Activated T-helper 17 cell treated with anti-CD3 and anti-CD28 coated beads, Interleukin-2, amount 50 U/mL, for 72 hours (primary cell): ENCODE results near the gene UBR2. TPM values are rescaled to one million over a fixed set of nuclear protein-coding genes. Genes with fewer than 3 reads are reported as not detected.

Source experiments
- ATAC-seq: fragments of 150-1000 bp; cut with Tn5 transposase; replicated peaks from 2 replicates; pipeline ENCODE4 v1.10.0; 2021; ENCODE audit warnings: mild to moderate bottlenecking, moderate library complexity
- H3K27ac Mint-ChIP-seq: one replicate; pipeline ENCODE4 v1.8.0; 2022; ENCODE audit warnings: mixed read lengths
- H3K27me3 Mint-ChIP-seq: one replicate; pipeline ENCODE4 v1.8.0; 2022; ENCODE audit warnings: mixed read lengths
- H3K36me3 Mint-ChIP-seq: one replicate; pipeline ENCODE4 v1.8.0; 2022; ENCODE audit warnings: low read depth, mild to moderate bottlenecking, mixed read lengths
- H3K4me1 Mint-ChIP-seq: one replicate; pipeline ENCODE4 v1.8.0; 2022; ENCODE audit warnings: mixed read lengths
- H3K4me3 Mint-ChIP-seq: one replicate; pipeline ENCODE4 v1.8.0; 2022; ENCODE audit warnings: mild to moderate bottlenecking, mixed read lengths
- H3K9me3 Mint-ChIP-seq: one replicate; pipeline ENCODE4 v1.8.0; 2022; ENCODE audit warnings: mixed read lengths
- total RNA-seq, 2 donors: library from RNA; stranded (reverse); gene quantifications; one replicate each; pipeline ENCODE4 v1.2.3, GENCODE V29; 2022

Gene UBR2
- 10 to 100 TPM; 30.0 to 36.6 TPM for total RNA-seq

DNA sequence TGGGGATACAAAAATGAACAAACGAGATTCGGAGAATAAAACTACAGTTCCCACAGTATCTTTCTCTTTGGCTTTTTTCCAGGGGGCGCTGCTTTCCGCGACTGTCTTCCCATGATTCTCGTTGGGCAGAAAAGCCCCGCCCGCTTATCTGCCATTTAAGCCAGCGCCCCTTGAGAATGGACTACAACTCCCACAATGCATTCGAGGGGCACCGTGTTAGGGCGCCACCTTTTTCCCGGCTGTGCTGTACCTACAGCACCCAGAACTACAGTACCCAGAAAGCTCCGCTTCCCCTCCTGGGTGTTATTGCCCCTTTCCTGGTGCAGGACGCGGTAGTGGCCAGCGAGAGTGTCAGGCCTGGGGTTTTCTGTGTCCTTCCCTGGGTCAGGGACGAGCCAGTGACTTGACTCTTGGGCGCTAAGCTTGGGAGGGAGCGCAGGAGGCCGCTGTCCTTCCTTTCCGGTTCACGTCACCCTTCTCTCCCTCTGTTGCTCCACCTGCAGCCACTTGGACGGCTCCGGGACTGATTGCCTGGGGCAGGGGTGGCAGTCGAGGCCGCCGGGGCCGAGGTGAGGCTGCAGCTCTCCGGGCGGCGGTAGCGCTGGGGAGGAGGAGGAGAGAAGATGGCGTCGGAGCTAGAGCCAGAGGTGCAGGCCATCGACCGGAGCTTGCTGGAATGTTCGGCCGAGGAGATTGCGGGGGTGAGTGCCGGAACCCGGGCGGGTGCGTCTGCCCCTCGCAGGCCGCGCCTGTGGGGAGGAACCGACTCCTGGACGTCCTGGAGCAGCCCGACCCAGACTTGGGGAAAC lies at the start of gene UBR2:
Gene UBR2, plus strand, starts transcription at position 333 of the 809 bp plus-strand sequence. Its CDS starts 291 bp downstream, at position 624.
- peak within 1 kb of the TSS; percentile 89 for H3K4me3 Mint-ChIP-seq
- peaks cover 38% of the 10 kb centered on the region for H3K36me3 Mint-ChIP-seq
- H3K4me1 Mint-ChIP-seq: peaks cover 8% of the 10 kb centered on the region
- no peaks in the 10 kb centered on the region for H3K27me3 Mint-ChIP-seq
- peak; percentile 97 for ATAC-seq
- no peaks in the 10 kb centered on the region for H3K9me3 Mint-ChIP-seq
- peak within 1 kb of the TSS; percentile 94 for H3K27ac Mint-ChIP-seq

DNA sequence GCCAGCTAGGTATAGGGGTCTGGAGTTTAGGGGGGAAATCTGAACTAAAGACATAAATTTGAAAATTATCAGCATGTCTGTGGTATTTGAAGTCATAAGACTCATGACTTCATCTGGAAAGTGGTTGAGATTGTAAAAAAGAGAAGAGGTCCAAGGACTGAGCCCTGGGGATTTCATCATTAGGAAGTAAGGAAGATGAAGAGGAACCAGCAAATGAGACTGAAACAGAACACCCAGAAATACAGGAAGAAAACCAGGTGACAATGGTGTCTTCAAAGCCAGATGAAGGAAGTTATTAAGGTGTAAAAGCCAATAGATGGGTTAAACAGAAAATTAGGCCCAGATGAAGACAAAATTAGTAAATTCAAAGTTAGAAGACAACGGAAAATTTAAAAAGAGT lies 49.1 kb upstream of the UBR2 start:
- H3K4me3 Mint-ChIP-seq: no peak overlapping the region
- no peaks in the 10 kb centered on the region for H3K4me1 Mint-ChIP-seq
- no peaks in the 10 kb centered on the region for H3K9me3 Mint-ChIP-seq
- H3K27me3 Mint-ChIP-seq: no peaks in the 10 kb centered on the region
- H3K36me3 Mint-ChIP-seq: no peaks in the 10 kb centered on the region
- H3K27ac Mint-ChIP-seq: no peak overlapping the region
- no peak for ATAC-seq

GRCh38 chr6:42519779-42520178 lies 44.0 kb upstream of the UBR2 start:
- Mint-ChIP-seq H3K4me3 (no peak overlapping the region), H3K9me3 (no peaks in the 10 kb centered on the region), H3K4me1 (peaks cover 5% of the 10 kb centered on the region), H3K36me3 (no peaks in the 10 kb centered on the region), H3K27me3 (no peaks in the 10 kb centered on the region), H3K27ac (no peak overlapping the region)
- no peak for ATAC-seq

DNA sequence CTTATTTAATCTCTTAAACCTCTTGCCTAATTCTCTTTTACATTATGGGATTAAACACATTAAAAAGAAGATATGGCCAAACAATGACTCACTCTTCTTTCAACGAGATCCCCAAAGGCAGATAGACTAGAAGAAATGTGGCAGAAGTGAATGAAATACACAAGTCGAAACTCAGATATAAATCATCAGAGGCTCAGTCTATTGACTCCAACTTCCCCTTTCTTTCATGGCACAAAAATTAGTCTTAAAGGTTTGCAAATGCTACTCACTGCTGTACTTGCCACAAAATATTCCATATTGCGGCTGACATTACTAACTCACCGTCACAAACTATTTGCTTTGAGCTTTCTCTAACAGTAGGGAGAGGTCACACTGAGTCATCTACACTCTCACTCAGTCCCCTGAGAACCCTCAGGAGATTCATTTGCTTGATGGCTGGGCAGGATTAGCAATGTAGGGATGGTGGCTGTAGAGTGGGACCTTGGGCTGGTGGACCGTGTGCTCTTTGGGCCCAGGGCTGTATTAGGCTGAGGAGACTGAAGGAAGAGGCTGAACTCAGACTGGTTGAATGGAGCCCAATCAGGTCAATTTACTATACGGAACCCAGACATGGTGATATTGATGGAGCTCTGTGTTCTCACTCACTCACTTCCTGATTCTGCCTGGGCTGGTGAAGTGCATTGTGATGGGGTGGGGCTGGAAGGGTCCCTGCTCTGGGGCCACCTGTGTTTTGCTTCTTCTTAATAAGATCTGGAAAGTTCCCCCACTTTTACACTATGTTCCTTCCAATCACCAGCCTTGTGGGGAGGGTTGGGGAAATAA lies 42.8 kb upstream of the UBR2 start:
- no peaks in the 10 kb centered on the region for H3K9me3 Mint-ChIP-seq
- peaks cover 5% of the 10 kb centered on the region for H3K4me1 Mint-ChIP-seq
- peak overlapping the region; percentile 28 for H3K4me3 Mint-ChIP-seq
- no peaks in the 10 kb centered on the region for H3K36me3 Mint-ChIP-seq
- peak; percentile 97 for ATAC-seq
- H3K27me3 Mint-ChIP-seq: no peaks in the 10 kb centered on the region
- peak overlapping the region; percentile 60 for H3K27ac Mint-ChIP-seq

DNA sequence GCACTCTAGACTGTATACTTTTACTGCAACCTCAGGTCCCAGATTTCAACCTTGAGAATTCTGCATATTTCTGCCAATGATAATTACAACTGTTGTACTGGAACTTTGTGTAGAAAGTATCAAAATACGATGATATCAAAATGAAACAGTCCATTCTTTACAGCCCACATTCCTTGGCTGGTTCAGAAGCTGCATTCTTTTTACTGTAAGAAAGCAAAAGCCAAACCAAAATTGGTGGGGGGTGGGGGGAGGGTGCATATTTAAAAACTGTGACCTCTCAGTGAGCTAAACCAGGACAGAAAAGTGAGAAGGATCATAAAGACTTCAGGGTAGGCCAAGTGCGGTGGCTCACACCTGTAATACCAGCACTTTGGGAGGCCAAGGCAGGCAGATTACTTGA lies 41.8 kb upstream of the UBR2 start:
- ATAC-seq: no peak
- no peak overlapping the region for H3K27ac Mint-ChIP-seq
- H3K9me3 Mint-ChIP-seq: no peaks in the 10 kb centered on the region
- no peaks in the 10 kb centered on the region for H3K36me3 Mint-ChIP-seq
- no peaks in the 10 kb centered on the region for H3K27me3 Mint-ChIP-seq
- H3K4me3 Mint-ChIP-seq: no peak overlapping the region
- peaks cover 5% of the 10 kb centered on the region for H3K4me1 Mint-ChIP-seq

GRCh38 chr6:42522942-42523814 lies 40.7 kb upstream of the UBR2 start:
- Mint-ChIP-seq H3K4me3 (no peak overlapping the region), H3K4me1 (peaks cover 5% of the 10 kb centered on the region), H3K27ac (no peak overlapping the region), H3K36me3 (no peaks in the 10 kb centered on the region), H3K9me3 (no peaks in the 10 kb centered on the region), H3K27me3 (no peaks in the 10 kb centered on the region)
- no peak for ATAC-seq

DNA sequence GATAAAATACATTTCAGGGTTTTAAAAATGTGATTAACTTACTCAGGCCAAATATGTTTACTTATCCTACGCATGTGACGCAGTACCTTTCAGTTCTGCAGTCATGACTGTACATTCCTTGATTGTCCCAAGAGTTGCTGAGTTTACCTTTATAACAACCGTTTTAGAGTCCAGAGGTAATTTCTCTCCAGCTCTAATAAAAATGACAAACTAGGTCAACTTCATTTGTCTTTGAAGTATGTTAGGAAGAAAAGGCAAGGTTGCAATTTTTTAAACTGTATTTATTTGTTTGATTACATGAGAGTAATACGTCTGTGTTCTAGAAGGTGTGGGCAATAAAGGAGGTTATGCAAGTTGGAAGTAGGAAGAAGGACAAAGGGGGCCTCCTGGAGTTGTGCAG lies 38.6 kb upstream of the UBR2 start:
- ATAC-seq: no peak
- no peaks in the 10 kb centered on the region for H3K36me3 Mint-ChIP-seq
- peaks cover under 1% of the 10 kb centered on the region for H3K27me3 Mint-ChIP-seq
- no peak overlapping the region for H3K4me3 Mint-ChIP-seq
- H3K27ac Mint-ChIP-seq: no peak overlapping the region
- H3K4me1 Mint-ChIP-seq: peaks cover 5% of the 10 kb centered on the region
- no peaks in the 10 kb centered on the region for H3K9me3 Mint-ChIP-seq

- no peak for ATAC-seq
- H3K36me3 Mint-ChIP-seq: no peaks in the 10 kb centered on the region
- no peak overlapping the region for H3K27ac Mint-ChIP-seq
- no peak overlapping the region for H3K4me3 Mint-ChIP-seq
- no peaks in the 10 kb centered on the region for H3K9me3 Mint-ChIP-seq
- no peaks in the 10 kb centered on the region for H3K4me1 Mint-ChIP-seq
- H3K27me3 Mint-ChIP-seq: peaks cover 4% of the 10 kb centered on the region
Measured at GRCh38 chr6:42526616-42527015, 37.2 kb upstream of the UBR2 start.

DNA sequence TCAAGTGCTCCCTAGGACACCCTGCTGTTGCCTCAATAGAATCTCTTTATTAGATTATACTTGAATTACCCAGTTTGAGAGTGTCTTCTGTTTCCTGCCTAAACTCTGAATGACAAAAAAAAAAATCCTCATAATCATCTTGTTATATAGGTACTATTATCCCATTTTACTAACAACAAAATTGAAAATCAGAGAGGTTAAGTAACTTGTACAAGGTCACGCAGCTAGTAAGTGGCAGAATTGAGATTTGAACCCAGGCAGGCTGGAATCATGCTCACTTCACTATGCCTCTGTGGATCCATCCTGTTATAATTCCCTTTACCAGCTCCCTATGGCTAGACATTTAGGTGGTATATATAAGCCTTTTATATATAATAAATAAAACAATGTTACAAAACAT lies 36.6 kb upstream of the UBR2 start:
- Mint-ChIP-seq H3K36me3 (no peaks in the 10 kb centered on the region), H3K27ac (no peak overlapping the region)

GRCh38 chr6:42530296-42530695 lies 33.5 kb upstream of the UBR2 start:
- Mint-ChIP-seq H3K4me3 (no peak overlapping the region), H3K27ac (no peak overlapping the region), H3K4me1 (no peaks in the 10 kb centered on the region), H3K36me3 (no peaks in the 10 kb centered on the region), H3K27me3 (peaks cover 4% of the 10 kb centered on the region), H3K9me3 (no peaks in the 10 kb centered on the region)
- ATAC-seq: no peak

More for the DNA sequence above, 36.6 kb upstream of the UBR2 start:
- Mint-ChIP-seq H3K4me3 (no peak overlapping the region), H3K27me3 (peaks cover 4% of the 10 kb centered on the region), H3K4me1 (no peaks in the 10 kb centered on the region), H3K9me3 (no peaks in the 10 kb centered on the region)
- no peak for ATAC-seq

GRCh38 chr6:42530751-42531150 lies 33.1 kb upstream of the UBR2 start:
- no peaks in the 10 kb centered on the region for H3K36me3 Mint-ChIP-seq
- no peak for ATAC-seq
- H3K4me3 Mint-ChIP-seq: no peak overlapping the region
- no peaks in the 10 kb centered on the region for H3K9me3 Mint-ChIP-seq
- H3K27me3 Mint-ChIP-seq: peaks cover 4% of the 10 kb centered on the region
- no peak overlapping the region for H3K27ac Mint-ChIP-seq
- H3K4me1 Mint-ChIP-seq: no peaks in the 10 kb centered on the region

- no peak overlapping the region for H3K27ac Mint-ChIP-seq
Measured at GRCh38 chr6:42532038-42532669, 31.7 kb upstream of the UBR2 start.

GRCh38 chr6:42533794-42534193 lies 30.0 kb upstream of the UBR2 start:
- H3K27ac Mint-ChIP-seq: no peak overlapping the region
- H3K4me3 Mint-ChIP-seq: no peak overlapping the region
- peaks cover 4% of the 10 kb centered on the region for H3K27me3 Mint-ChIP-seq
- H3K9me3 Mint-ChIP-seq: no peaks in the 10 kb centered on the region
- no peaks in the 10 kb centered on the region for H3K36me3 Mint-ChIP-seq
- no peaks in the 10 kb centered on the region for H3K4me1 Mint-ChIP-seq
- no peak for ATAC-seq

More at GRCh38 chr6:42532038-42532669, 31.7 kb upstream of the UBR2 start:
- H3K4me1 Mint-ChIP-seq: no peaks in the 10 kb centered on the region
- ATAC-seq: peak; percentile 66
- no peaks in the 10 kb centered on the region for H3K36me3 Mint-ChIP-seq
- H3K9me3 Mint-ChIP-seq: no peaks in the 10 kb centered on the region
- no peak overlapping the region for H3K4me3 Mint-ChIP-seq
- H3K27me3 Mint-ChIP-seq: peaks cover 4% of the 10 kb centered on the region

- no peak for ATAC-seq
- H3K4me1 Mint-ChIP-seq: no peaks in the 10 kb centered on the region
Measured at GRCh38 chr6:42537536-42537935, 26.3 kb upstream of the UBR2 start.

More at GRCh38 chr6:42537536-42537935, 26.3 kb upstream of the UBR2 start:
- no peaks in the 10 kb centered on the region for H3K9me3 Mint-ChIP-seq
- H3K36me3 Mint-ChIP-seq: no peaks in the 10 kb centered on the region
- no peak overlapping the region for H3K27ac Mint-ChIP-seq
- no peak overlapping the region for H3K4me3 Mint-ChIP-seq
- H3K27me3 Mint-ChIP-seq: no peaks in the 10 kb centered on the region
